ENCODE results near the gene GOLIM4. TPM values are rescaled to one million over a fixed set of nuclear protein-coding genes. Genes with fewer than 3 reads are reported as not detected.

GOLIM4 gene
- polyA plus RNA-seq, 1 donor from 2014 or later: 3.2 TPM

GRCh38 chr3:168061332-168061996, 34.3 kb downstream of the GOLIM4 start:
- no peak overlapping the region for H3K27ac ChIP-seq (ENCODE audit: low read length)
- no peaks in the 10 kb centered on the region for H3K9me3 ChIP-seq (ENCODE audit: low read length)
- H3K36me3 ChIP-seq (ENCODE audit: insufficient read depth, low read length): no peaks in the 10 kb centered on the region
- H3K27me3 ChIP-seq (ENCODE audit: insufficient read depth, low read depth, low read length): no peaks in the 10 kb centered on the region
- no peak for TF ChIP-seq TAF1 (IDR thresholded peaks at IDR 0.05; ENCODE audit: low read depth)
- no peak for TF ChIP-seq EP300 (conservative IDR thresholded peaks at IDR 0.05; ENCODE audit: poor library complexity, severe bottlenecking)
- no peak for TF ChIP-seq EZH2 (IDR thresholded peaks at IDR 0.05; ENCODE audit: borderline replicate concordance, insufficient read depth, low read length, poor library complexity, severe bottlenecking)
- no peak for TF ChIP-seq SMC3 (conservative IDR thresholded peaks at IDR 0.05; ENCODE audit: poor library complexity)
- no peak for TF ChIP-seq MXI1 (conservative IDR thresholded peaks at IDR 0.05; ENCODE audit: poor library complexity, severe bottlenecking)
- no peak for TF ChIP-seq POLR2AphosphoS5 (IDR thresholded peaks at IDR 0.05)
- TF ChIP-seq REST (IDR thresholded peaks at IDR 0.05; ENCODE audit: borderline replicate concordance): no peak
- TF ChIP-seq, protein P1, sequence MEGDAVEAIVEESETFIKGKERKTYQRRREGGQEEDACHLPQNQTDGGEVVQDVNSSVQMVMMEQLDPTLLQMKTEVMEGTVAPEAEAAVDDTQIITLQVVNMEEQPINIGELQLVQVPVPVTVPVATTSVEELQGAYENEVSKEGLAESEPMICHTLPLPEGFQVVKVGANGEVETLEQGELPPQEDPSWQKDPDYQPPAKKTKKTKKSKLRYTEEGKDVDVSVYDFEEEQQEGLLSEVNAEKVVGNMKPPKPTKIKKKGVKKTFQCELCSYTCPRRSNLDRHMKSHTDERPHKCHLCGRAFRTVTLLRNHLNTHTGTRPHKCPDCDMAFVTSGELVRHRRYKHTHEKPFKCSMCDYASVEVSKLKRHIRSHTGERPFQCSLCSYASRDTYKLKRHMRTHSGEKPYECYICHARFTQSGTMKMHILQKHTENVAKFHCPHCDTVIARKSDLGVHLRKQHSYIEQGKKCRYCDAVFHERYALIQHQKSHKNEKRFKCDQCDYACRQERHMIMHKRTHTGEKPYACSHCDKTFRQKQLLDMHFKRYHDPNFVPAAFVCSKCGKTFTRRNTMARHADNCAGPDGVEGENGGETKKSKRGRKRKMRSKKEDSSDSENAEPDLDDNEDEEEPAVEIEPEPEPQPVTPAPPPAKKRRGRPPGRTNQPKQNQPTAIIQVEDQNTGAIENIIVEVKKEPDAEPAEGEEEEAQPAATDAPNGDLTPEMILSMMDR (IDR thresholded peaks at IDR 0.05; ENCODE audit: poor library complexity, severe bottlenecking): no peak
- no peak for TF ChIP-seq RAD21 (conservative IDR thresholded peaks at IDR 0.05)
- no peak overlapping the region for H3K9ac ChIP-seq (ENCODE audit: low read length)
- no peak overlapping the region for H3K4me2 ChIP-seq (ENCODE audit: low read length)
- H3K79me2 ChIP-seq (replicated peaks; ENCODE audit: insufficient read depth, low read length): no peaks in the 10 kb centered on the region
- no peaks in the 10 kb centered on the region for H3F3A ChIP-seq (ENCODE audit: insufficient read depth, low read length, poor library complexity, severe bottlenecking)
- no peak overlapping the region for H3K4me3 ChIP-seq (ENCODE audit: low read length)
- no peak overlapping the region for H2AFZ ChIP-seq (ENCODE audit: low read depth, low read length)
- H4K20me1 ChIP-seq (ENCODE audit: insufficient read depth): no peaks in the 10 kb centered on the region
- no peaks in the 10 kb centered on the region for H3K9me2 ChIP-seq (ENCODE audit: insufficient read depth, low read length)

- no peaks in the 10 kb centered on the region for H3K9me3 ChIP-seq (ENCODE audit: low read length)
- no peaks in the 10 kb centered on the region for H3K79me2 ChIP-seq (replicated peaks; ENCODE audit: insufficient read depth, low read length)
- no peak overlapping the region for H3K4me3 ChIP-seq (ENCODE audit: low read length)
Measured at GRCh38 chr3:168060317-168060716, 35.4 kb downstream of the GOLIM4 start.

More at GRCh38 chr3:168060317-168060716, 35.4 kb downstream of the GOLIM4 start:
- Histone ChIP-seq H3K9me2 (ENCODE audit: insufficient read depth, low read length) (no peaks in the 10 kb centered on the region), H3K4me2 (ENCODE audit: low read length) (no peak overlapping the region), H3K27me3 (ENCODE audit: insufficient read depth, low read depth, low read length) (no peaks in the 10 kb centered on the region), H3F3A (ENCODE audit: insufficient read depth, low read length, poor library complexity, severe bottlenecking) (no peaks in the 10 kb centered on the region), H3K27ac (ENCODE audit: low read length) (no peak overlapping the region), H3K9ac (ENCODE audit: low read length) (no peak overlapping the region), H4K20me1 (ENCODE audit: insufficient read depth) (no peaks in the 10 kb centered on the region), H3K36me3 (ENCODE audit: insufficient read depth, low read length) (no peaks in the 10 kb centered on the region), H2AFZ (ENCODE audit: low read depth, low read length) (no peak overlapping the region)
- TF ChIP-seq POLR2AphosphoS5 (IDR thresholded peaks at IDR 0.05) (no peak), MXI1 (conservative IDR thresholded peaks at IDR 0.05; ENCODE audit: poor library complexity, severe bottlenecking) (no peak), EP300 (conservative IDR thresholded peaks at IDR 0.05; ENCODE audit: poor library complexity, severe bottlenecking) (no peak), EZH2 (IDR thresholded peaks at IDR 0.05; ENCODE audit: borderline replicate concordance, insufficient read depth, low read length, poor library complexity, severe bottlenecking) (no peak), TAF1 (IDR thresholded peaks at IDR 0.05; ENCODE audit: low read depth) (no peak)
- TF ChIP-seq, protein P1 (IDR thresholded peaks at IDR 0.05; ENCODE audit: poor library complexity, severe bottlenecking): no peak

All from neural cell (in vitro differentiated cells).